Measurements from ENCODE around the gene ULK3.

Gene ULK3

DNA sequence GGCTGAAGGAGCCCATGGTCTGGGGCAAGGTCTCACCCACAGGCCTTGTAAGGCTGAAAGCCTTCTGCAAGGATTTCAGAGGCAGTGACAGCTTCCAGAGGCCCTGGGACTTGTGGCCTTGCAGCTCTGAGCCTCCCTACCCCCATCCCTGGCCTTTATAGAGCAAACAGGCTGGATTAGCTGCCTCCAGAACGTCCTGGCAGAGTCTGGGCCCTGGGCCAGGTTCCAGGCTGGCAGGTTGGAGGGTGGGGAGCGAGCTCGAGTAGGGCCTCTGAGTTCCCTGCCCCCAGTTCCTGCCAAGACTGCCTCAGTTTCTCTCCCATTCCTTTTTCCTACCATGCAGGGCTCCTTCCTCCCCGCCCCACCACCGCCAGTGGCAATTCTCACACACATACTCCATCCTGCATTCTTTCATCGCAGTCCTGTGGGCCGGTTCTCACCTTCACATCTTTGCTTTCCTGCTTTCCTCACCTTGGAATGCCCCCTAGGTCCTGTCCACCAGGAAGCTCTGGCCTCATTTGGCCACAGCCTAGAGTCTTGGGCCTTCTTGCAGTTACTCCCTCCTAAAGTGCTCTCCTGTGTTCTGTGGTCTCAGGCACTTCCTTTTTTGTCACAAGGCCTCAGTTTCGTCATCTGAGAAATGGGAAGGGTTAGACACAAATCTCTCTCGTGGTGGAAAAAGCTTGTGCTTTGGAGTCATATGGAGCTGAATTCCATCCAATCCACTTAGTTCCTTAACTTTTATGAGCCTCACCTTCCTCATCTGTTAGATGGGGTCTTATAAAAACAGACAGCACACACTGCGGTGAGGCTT lies 27.6 kb downstream of the ULK3 start:
- Histone ChIP-seq H3K9ac (ENCODE audit: insufficient read length, low read depth) (no peak overlapping the region), H3K9me3 (ENCODE audit: insufficient read depth, low read length) (no peaks in the 10 kb centered on the region), H3K4me3 (ENCODE audit: insufficient read length, low read depth) (no peak overlapping the region), H3K4me1 (ENCODE audit: insufficient read depth, insufficient read length) (peaks cover 48% of the 10 kb centered on the region), H3K36me3 (ENCODE audit: insufficient read depth, insufficient read length, low read length) (no peaks in the 10 kb centered on the region), H3K27me3 (ENCODE audit: insufficient read depth, insufficient read length) (no peaks in the 10 kb centered on the region)
- no peak for DNase-seq (ENCODE audit: low read depth, low spot score)
- no peak for TF ChIP-seq SUZ12 (IDR thresholded peaks at IDR 0.05; ENCODE audit: extremely low read depth, insufficient read depth, insufficient read length)
- no peak for TF ChIP-seq YY1 (IDR thresholded peaks at IDR 0.05; ENCODE audit: insufficient read depth, insufficient read length)
- no peak for TF ChIP-seq ZNF274 (IDR thresholded peaks at IDR 0.05; ENCODE audit: low read depth, low read length)

DNA sequence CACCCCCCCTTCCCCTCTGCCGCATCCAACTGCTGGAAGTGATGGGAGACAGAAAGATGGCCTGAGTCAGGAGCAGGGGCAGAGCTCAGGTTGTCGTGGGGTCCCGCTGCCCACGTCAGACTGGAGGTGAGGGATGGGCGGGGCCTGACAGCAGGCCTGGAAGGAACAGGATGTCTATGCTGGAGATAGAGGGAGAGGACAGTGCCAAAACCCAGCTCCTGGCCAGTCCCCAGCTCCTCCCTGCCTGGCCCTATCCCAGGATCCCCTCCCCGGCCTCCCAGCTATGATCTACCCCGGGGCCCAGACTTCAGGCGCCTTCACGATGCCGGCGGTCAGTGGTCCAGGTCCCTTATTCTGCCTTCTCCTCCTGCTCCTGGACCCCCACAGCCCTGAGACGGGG lies 30.4 kb downstream of the ULK3 start, which contains the start of gene LMAN1L:
TSS of gene LMAN1L (plus strand) at position 303 of the 400 bp plus-strand sequence. CDS start at position 323, 20 bp downstream.
- peaks cover 44% of the 10 kb centered on the region for H3K4me1 ChIP-seq (ENCODE audit: insufficient read depth, insufficient read length)
- TF ChIP-seq YY1 (IDR thresholded peaks at IDR 0.05; ENCODE audit: insufficient read depth, insufficient read length), result no peak
- TF ChIP-seq ZNF274 (IDR thresholded peaks at IDR 0.05; ENCODE audit: low read depth, low read length), result no peak
- TF ChIP-seq SUZ12 (IDR thresholded peaks at IDR 0.05; ENCODE audit: extremely low read depth, insufficient read depth, insufficient read length), result no peak
- no peak for DNase-seq (ENCODE audit: low read depth, low spot score)
- no peaks in the 10 kb centered on the region for H3K36me3 ChIP-seq (ENCODE audit: insufficient read depth, insufficient read length, low read length)
- H3K9me3 ChIP-seq (ENCODE audit: insufficient read depth, low read length), result no peaks in the 10 kb centered on the region
- H3K27me3 ChIP-seq (ENCODE audit: insufficient read depth, insufficient read length), result no peaks in the 10 kb centered on the region
- H3K4me3 ChIP-seq (ENCODE audit: insufficient read length, low read depth), result no peak within 1 kb of the TSS
- H3K9ac ChIP-seq (ENCODE audit: insufficient read length, low read depth), result peak within 1 kb of the TSS; percentile 13

DNA sequence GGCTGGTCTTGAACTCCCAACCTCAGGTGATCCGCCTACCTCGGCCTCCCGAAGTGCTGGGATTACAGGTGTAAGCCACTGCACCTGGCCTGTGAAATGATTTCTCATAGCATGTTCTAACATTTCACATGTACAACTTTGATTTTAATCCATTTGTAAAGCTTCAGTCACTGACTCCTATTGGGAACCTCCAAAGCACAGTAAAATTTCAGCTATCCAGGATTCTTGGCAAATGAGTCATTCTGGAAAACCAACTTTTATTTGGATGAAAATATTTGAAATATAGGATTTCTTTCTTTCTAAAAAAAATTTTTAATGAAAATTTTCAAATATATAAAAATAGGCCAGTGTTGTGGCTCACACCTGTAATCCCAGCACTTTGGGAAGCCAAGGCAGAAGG lies 33.0 kb downstream of the ULK3 start:
- Histone ChIP-seq H3K36me3 (ENCODE audit: insufficient read depth, insufficient read length, low read length) (peaks cover 2% of the 10 kb centered on the region), H3K9ac (ENCODE audit: insufficient read length, low read depth) (no peak overlapping the region), H3K9me3 (ENCODE audit: insufficient read depth, low read length) (no peaks in the 10 kb centered on the region), H3K4me3 (ENCODE audit: insufficient read length, low read depth) (no peak overlapping the region), H3K27me3 (ENCODE audit: insufficient read depth, insufficient read length) (no peaks in the 10 kb centered on the region), H3K4me1 (ENCODE audit: insufficient read depth, insufficient read length) (peaks cover 21% of the 10 kb centered on the region)
- TF ChIP-seq YY1 (IDR thresholded peaks at IDR 0.05; ENCODE audit: insufficient read depth, insufficient read length) (no peak), ZNF274 (IDR thresholded peaks at IDR 0.05; ENCODE audit: low read depth, low read length) (no peak), SUZ12 (IDR thresholded peaks at IDR 0.05; ENCODE audit: extremely low read depth, insufficient read depth, insufficient read length) (no peak)
- no peak for DNase-seq (ENCODE audit: low read depth, low spot score)

DNA sequence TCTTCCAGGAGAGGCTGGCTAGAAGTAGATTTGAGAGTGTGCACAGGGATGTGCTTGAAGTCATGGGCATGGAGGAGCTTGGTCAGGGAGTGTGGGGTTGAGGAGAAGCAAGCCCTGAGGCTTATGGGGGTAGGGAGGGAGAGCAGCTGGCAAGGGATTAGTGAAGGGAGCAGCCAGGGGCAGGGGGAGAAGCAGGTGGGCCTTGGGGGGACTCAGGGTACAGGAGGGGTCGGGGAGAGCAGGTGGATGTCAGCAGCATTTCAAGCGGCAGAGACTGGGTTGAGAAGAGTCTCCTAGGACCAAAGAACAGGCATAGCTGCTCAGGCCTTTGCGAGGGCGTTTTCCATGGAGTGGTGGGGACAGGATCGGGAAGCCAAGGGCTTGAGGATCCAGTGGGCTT lies 33.7 kb downstream of the ULK3 start:
- Histone ChIP-seq H3K4me3 (ENCODE audit: insufficient read length, low read depth) (no peak overlapping the region), H3K4me1 (ENCODE audit: insufficient read depth, insufficient read length) (peaks cover 19% of the 10 kb centered on the region), H3K9me3 (ENCODE audit: insufficient read depth, low read length) (no peaks in the 10 kb centered on the region), H3K36me3 (ENCODE audit: insufficient read depth, insufficient read length, low read length) (peaks cover 8% of the 10 kb centered on the region), H3K27me3 (ENCODE audit: insufficient read depth, insufficient read length) (no peaks in the 10 kb centered on the region), H3K9ac (ENCODE audit: insufficient read length, low read depth) (no peak overlapping the region)
- no peak for TF ChIP-seq ZNF274 (IDR thresholded peaks at IDR 0.05; ENCODE audit: low read depth, low read length)
- TF ChIP-seq YY1 (IDR thresholded peaks at IDR 0.05; ENCODE audit: insufficient read depth, insufficient read length), result no peak
- TF ChIP-seq SUZ12 (IDR thresholded peaks at IDR 0.05; ENCODE audit: extremely low read depth, insufficient read depth, insufficient read length), result no peak
- DNase-seq (ENCODE audit: low read depth, low spot score), result no peak

DNA sequence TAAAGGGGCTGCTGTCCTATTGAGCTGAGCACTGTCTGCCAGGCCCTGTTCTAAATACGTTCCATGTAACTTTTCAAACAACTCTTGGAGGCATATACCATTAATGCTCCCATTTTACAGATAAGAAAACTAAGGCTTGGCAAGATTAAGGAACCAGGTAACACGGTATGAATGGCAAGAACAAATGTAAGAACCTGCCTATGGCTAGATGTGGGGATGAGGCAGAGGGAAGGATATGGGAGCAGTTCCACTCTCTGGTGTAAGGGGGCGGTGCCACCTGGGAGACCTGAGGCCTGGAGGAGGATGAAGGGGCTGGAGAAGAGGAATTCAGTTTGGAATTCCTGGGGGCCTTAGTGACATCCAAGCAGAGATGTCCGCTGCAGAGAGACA lies 34.1 kb downstream of the ULK3 start:
- no peak for DNase-seq (ENCODE audit: low read depth, low spot score)
- no peak overlapping the region for H3K9ac ChIP-seq (ENCODE audit: insufficient read length, low read depth)
- TF ChIP-seq SUZ12 (IDR thresholded peaks at IDR 0.05; ENCODE audit: extremely low read depth, insufficient read depth, insufficient read length) (no peak), YY1 (IDR thresholded peaks at IDR 0.05; ENCODE audit: insufficient read depth, insufficient read length) (no peak), ZNF274 (IDR thresholded peaks at IDR 0.05; ENCODE audit: low read depth, low read length) (no peak)

DNA sequence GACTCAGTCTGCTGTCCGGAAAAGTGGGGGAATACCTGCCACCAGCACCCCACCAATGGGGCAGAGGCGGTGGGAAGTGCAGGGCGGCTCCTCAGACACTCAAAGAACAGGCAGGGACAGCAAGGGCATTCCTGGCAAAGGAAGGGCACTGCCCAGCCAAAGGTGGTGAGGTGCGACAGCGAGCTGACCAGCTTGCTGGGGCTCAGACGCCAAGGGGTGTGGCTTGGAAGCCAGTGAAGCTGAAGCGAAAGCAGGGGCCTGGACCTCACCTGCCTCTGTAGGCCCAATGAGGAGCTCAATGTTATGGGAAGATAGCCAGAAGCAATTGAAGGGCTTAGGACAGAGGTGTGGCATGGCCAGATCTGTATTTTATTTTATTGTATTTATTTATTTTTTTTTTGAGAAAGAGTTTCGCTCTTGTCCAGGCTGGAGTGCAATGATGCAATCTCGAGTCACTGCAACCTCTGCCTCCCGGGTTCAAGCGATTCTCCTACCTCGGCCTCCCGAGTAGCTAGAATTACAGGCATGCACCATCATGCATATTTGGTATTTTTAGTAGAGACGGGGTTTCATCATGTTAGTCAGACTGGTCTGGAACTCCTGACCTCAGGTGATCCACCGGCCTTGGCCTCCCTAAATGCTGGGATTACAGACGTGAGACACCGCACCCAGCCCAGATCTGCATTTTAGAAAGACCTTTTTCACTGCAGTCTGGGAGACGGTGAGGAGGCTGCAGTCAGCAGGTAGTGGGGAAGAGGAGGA lies 34.7 kb downstream of the ULK3 start:
- Histone ChIP-seq H3K9me3 (ENCODE audit: insufficient read depth, low read length) (no peaks in the 10 kb centered on the region), H3K4me3 (ENCODE audit: insufficient read length, low read depth) (no peak overlapping the region), H3K27me3 (ENCODE audit: insufficient read depth, insufficient read length) (no peaks in the 10 kb centered on the region), H3K4me1 (ENCODE audit: insufficient read depth, insufficient read length) (peaks cover 20% of the 10 kb centered on the region), H3K36me3 (ENCODE audit: insufficient read depth, insufficient read length, low read length) (peaks cover 18% of the 10 kb centered on the region), H3K9ac (ENCODE audit: insufficient read length, low read depth) (peak overlapping the region; percentile 4)
- no peak for TF ChIP-seq ZNF274 (IDR thresholded peaks at IDR 0.05; ENCODE audit: low read depth, low read length)
- no peak for DNase-seq (ENCODE audit: low read depth, low spot score)

More for the DNA sequence above, 34.1 kb downstream of the ULK3 start:
- Histone ChIP-seq H3K36me3 (ENCODE audit: insufficient read depth, insufficient read length, low read length) (peaks cover 12% of the 10 kb centered on the region), H3K27me3 (ENCODE audit: insufficient read depth, insufficient read length) (no peaks in the 10 kb centered on the region), H3K4me1 (ENCODE audit: insufficient read depth, insufficient read length) (peaks cover 19% of the 10 kb centered on the region), H3K9me3 (ENCODE audit: insufficient read depth, low read length) (no peaks in the 10 kb centered on the region), H3K4me3 (ENCODE audit: insufficient read length, low read depth) (no peak overlapping the region)

DNA sequence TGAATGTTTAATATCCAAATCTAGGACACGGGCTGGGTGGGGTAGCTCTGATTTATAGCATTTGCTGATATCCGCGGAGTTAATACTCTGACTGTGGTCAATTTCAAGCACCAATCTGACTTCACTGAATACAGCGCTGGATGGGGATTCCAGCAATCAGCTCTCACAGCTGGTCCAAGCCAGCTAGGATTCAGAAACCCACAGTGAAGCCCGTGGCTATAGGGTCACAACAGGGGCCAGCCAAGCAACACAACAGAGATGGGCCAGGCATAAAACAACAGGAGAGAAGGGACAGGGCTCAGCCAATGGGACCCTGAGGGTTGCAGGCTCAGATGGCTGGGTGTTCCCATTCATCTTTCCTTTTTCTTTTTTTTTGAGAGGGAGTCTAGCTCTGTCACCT lies 35.7 kb downstream of the ULK3 start:
- Histone ChIP-seq H3K4me3 (ENCODE audit: insufficient read length, low read depth) (no peak overlapping the region), H3K36me3 (ENCODE audit: insufficient read depth, insufficient read length, low read length) (peaks cover 27% of the 10 kb centered on the region)
- DNase-seq (ENCODE audit: low read depth, low spot score), result no peak

More for the DNA sequence above, 35.7 kb downstream of the ULK3 start:
- TF ChIP-seq ZNF274 (IDR thresholded peaks at IDR 0.05; ENCODE audit: low read depth, low read length), result no peak
- no peak for TF ChIP-seq YY1 (IDR thresholded peaks at IDR 0.05; ENCODE audit: insufficient read depth, insufficient read length)
- TF ChIP-seq SUZ12 (IDR thresholded peaks at IDR 0.05; ENCODE audit: extremely low read depth, insufficient read depth, insufficient read length), result no peak
- no peak overlapping the region for H3K9ac ChIP-seq (ENCODE audit: insufficient read length, low read depth)
- H3K27me3 ChIP-seq (ENCODE audit: insufficient read depth, insufficient read length), result no peaks in the 10 kb centered on the region
- H3K4me1 ChIP-seq (ENCODE audit: insufficient read depth, insufficient read length), result peaks cover 15% of the 10 kb centered on the region
- H3K9me3 ChIP-seq (ENCODE audit: insufficient read depth, low read length), result no peaks in the 10 kb centered on the region
